GM19455 (cell line): ENCODE results near the gene RIF1.

ENCODE experiments used
- ATAC-seq: cut with Tn5 transposase; IDR thresholded peaks from one replicate; pipeline ENCODE4 v1.9.1; 2021; ENCODE audit not compliant: unreplicated experiment

The RIF1 gene, protein sequence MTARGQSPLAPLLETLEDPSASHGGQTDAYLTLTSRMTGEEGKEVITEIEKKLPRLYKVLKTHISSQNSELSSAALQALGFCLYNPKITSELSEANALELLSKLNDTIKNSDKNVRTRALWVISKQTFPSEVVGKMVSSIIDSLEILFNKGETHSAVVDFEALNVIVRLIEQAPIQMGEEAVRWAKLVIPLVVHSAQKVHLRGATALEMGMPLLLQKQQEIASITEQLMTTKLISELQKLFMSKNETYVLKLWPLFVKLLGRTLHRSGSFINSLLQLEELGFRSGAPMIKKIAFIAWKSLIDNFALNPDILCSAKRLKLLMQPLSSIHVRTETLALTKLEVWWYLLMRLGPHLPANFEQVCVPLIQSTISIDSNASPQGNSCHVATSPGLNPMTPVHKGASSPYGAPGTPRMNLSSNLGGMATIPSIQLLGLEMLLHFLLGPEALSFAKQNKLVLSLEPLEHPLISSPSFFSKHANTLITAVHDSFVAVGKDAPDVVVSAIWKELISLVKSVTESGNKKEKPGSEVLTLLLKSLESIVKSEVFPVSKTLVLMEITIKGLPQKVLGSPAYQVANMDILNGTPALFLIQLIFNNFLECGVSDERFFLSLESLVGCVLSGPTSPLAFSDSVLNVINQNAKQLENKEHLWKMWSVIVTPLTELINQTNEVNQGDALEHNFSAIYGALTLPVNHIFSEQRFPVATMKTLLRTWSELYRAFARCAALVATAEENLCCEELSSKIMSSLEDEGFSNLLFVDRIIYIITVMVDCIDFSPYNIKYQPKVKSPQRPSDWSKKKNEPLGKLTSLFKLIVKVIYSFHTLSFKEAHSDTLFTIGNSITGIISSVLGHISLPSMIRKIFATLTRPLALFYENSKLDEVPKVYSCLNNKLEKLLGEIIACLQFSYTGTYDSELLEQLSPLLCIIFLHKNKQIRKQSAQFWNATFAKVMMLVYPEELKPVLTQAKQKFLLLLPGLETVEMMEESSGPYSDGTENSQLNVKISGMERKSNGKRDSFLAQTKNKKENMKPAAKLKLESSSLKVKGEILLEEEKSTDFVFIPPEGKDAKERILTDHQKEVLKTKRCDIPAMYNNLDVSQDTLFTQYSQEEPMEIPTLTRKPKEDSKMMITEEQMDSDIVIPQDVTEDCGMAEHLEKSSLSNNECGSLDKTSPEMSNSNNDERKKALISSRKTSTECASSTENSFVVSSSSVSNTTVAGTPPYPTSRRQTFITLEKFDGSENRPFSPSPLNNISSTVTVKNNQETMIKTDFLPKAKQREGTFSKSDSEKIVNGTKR (N-terminal part only)

DNA sequence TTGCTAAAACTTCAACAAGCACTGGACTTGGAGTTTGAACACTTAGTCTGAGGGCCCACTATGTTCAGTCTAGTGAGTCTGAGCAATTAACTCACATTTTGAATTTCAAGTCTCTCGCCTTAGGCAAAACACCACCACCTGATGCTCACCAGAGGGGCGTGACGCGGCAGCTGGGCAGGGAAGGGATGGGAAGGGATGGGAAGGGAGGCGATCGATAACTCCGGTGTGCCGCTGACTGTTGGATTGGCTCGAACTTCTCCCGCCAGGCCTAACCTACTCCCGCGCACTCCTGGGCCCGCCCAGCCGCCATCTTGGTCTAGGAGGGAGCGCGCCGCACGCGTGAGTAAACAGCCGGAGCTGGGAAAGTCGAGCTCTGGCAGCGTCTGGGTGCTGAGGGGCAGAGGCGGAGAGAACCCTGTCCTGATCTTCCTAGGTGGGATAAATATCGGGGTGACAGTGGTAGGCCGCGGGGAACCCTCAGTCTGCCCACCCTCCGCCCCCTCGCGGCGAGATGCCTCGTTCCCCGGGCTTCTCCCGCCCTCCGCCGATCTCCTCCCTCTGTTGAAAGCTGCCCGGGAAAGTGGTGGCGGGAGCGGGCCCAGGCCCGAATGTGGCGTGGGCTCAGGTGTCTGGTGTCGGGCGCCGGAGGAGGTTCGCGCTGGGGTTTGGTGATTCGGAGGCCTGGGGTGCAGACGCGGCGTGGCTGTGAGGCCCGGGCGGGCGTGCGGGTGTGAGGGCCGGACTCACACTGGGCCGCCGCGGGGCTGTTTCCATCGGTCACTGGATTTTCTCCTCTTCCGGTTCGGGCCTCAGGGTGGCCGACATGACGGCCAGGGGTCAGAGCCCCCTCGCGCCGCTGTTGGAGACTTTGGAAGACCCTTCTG is at the start of gene RIF1:
RIF1 (plus strand) TSS at position 302 of the 884 bp plus-strand sequence; CDS start at position 824, 522 bp downstream.
- ATAC-seq, result peak; percentile 94

DNA sequence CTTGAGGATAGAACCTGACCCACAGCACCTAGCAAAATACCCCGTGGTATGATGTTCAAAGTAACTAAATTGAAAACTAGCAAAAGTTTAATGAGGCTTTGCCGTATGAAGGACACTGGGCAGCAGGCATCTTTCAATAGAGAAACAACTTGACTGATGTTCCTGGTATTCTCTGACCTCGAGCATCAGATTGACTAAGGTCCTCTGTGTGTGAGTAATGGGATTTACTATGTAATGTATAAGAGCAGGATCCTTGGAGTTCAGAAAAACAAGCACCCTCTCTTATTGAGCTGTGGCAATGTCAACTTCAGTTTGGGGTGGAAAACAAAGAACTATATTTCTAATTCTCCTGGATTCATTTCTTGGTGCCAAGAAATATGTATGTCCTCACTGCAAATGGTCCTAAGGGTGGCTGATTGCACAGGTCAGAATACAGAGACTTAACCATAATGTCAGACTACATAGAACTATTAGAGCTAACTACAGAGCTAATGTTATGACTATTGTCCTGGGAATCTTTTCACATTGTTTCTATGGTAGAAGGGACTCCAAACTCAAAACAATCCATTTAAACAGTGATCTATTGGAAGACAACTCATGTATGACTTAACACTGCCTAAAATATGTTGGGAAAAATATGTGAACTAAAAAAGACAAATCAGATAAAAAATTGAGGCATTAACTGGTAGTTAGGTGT is 47.9 kb upstream of the RIF1 start:
- no peak for ATAC-seq

DNA sequence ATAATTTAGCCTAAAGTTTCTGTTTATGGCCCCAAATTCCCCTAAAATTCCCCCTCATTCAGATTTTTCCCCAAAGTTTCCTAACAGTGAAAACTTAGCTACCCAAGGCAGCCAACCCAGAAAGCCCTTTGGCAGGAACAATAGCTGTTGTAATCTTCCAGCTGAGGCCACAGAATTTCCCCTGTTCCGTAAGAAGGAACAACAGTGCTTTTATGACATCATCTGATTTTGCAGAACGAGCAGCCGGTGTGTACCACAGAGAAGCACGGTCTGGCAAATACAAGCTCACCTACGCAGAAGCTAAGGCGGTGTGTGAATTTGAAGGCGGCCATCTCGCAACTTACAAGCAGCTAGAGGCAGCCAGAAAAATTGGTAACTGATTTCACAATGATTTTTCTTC is 46.0 kb upstream of the RIF1 start:
- ATAC-seq, result no peak

DNA sequence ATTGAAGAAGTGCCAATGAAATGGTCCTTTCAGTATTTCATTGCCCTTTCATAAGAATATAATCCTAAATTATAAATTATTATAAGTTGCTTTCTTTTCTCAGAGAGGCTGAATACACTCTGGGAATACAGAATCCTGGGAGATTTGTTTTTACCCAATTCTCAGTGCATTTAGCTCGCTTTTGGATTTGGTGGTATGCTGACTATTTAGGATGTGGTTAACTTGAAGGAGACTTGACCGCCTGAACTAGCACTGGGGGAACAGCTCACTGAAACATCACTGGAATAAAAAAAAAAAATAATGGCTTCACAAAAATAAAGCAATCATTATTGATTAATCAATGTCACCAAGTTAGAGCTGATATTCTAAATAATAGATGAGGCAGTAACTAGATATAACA is 42.1 kb upstream of the RIF1 start:
- no peak for ATAC-seq

DNA sequence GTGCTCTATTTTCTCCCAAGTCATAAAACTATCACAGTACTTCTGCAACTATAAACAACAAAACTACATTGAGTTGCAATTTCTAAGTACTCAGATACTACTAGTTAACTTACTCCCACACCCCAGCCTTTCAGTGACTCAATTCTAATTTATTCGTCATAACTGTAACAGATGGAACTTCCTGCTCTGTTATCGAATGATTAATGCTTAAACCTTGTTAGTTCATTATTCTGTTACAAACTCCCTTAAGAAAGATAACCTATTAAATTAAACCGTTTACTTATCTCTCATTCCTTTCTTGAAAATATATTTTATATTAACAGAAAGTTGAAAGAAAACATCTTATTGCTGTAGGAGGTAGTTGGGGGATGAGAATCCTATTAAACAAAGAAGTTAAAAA is 35.3 kb upstream of the RIF1 start:
- peak; percentile 79 for ATAC-seq

DNA sequence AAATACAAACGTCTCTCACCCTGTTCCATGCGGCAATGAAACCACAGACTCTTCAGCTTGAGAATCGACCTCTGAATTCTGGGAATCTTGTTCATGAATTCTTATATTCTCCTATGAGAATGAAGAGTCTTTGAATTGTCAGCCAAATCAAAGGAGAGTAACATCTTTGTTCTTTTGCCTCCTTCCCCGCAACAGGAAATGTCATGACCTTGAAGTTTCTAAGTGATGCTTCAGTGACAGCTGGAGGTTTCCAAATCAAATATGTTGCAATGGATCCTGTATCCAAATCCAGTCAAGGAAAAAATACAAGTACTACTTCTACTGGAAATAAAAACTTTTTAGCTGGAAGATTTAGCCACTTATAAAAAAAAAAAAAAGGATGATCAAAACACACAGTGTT is 30.5 kb upstream of the RIF1 start:
- no peak for ATAC-seq

DNA sequence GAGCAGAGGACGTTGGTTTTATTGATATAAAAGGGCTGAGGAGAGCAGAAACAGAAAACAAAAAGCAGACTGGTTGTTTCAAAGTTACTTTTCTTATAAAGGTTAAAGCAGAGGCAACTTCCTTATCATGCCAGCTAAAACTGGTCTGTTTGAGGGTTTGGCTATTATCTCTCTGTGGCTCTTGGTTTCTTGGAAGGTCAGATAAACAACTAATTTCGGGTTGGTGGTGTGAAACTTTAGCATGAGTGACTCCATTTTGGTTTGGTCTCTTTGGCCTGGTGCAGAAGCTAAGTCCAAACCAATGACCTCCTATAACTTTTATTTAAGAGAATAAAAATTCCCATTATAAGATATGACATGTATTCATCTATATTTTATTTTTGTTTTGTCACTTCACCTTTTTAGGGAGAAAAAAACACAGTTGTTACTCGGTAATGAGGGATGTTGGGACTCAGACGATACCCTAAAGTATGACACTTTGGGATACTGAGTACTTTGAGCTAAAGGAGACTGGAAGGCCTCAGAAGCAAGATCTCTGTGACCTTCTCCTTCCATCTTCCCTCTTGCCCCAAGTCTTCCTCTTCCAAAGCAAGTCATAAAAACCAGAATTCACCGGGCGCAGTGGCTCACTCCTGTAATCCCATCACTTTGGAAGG is 29.0 kb upstream of the RIF1 start:
- no peak for ATAC-seq

DNA sequence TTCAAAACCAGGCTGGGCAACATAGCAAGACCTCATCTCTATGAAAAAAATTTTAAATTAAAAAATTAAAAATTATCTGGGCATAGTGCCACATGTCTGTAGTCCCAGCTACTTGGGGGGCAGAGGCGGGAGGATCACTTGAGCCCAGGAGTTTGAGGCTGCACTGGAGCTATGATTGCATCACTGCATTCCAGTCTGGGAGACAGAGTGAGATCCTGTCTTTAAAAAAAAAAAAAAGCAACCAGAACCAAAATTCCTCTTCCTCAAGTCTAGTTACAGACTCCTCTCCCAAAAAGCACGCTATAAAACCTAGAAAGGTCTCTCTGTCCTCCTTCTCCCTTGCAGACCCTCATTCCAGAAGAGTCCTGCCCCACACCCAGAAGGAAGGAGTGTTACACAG is 28.4 kb upstream of the RIF1 start:
- no peak for ATAC-seq

DNA sequence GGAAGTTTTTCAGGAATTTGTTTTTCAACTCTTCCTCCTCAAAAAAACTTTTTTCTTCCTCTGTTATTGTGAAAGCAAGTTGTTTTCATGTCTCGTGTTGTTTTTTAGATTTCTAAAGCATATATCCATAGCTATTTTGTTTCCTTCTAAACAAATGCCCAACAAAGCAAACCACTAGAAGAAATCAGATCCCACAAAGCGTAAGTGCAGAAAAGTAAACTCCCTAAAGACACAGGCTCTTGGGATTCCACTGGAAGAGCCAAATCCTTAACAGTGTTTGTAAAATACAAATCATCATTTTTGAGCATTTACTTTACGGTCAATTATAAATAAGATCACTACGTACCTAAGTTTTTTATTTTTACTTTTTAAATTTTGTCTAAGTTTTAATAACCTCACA is 21.7 kb upstream of the RIF1 start:
- ATAC-seq, result no peak

DNA sequence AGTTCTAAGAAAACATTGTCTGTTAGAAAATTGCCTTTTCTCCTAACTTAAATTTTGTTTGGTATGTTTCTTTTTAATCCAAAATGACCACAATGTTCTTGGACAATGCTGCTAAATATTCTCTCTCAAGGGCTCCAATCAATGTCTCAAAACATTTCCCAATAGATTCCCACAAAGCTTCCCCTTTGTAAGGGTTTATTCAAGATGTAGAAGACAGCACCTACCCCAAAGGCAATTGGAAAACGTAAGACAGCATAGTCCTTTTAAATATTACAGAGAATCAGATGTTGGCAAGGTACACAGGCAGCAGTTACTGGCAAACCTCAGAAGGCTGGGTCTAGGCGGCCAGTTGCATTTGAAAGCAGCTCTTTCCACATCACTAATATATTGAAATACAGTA is 18.3 kb upstream of the RIF1 start:
- ATAC-seq, result no peak

DNA sequence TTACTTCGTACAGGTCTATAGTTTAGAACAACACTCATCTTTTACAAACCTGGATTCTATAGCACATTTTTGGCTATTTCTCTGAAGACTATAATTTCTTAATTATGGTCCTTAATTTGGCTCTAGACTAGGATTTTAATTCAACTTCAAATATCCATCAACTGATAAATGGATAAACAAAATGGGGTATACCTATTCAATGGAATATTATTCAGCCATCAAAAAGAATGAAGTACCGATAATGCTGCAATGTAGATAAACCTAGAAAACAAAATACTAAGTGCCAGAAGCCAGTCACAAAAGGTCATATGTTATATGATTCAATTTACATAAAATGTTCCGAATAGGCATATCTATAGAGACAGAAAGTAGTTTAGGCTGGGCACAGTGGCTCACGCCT is 15.2 kb upstream of the RIF1 start:
- no peak for ATAC-seq

DNA sequence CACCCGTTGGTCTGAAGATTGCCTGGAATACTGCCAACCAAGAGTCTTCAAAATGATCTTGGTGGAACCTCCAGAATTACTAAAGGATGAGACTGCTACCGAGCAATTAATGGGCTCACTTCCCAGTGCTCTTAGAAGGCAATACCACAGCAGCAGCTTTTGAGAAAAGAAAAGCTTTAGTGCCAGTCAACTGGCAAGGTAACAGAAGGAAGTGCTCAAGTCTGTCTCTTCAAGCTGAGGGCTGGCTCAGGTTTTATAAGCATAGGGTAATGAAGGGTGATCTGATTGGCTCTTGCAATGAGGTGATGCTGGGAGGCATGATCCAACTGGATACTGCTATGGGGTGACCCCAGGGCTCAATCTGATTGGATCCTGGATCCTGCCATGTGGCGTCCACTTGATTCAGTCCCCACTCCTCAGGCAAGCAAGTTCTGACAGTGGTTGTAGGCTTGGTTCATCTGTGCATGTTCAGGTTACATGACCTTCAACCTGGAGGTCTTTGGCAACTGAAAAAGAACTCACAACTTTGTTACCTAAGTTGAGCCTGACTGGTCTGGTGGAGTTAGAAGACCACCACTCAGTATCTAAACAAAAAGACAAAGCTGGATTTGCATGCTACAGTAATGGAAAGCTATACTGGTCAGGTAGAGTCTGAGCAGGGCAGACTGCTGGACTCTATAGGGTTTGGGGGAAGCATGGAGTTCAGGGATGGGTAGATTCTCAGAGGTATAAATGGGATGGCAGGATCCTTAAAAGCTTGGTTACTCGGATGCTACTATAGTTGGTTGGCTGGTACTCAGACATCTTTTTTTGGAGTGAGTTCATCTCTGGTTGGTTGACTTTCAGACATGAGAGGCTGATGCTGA is 14.0 kb upstream of the RIF1 start:
- ATAC-seq, result no peak

DNA sequence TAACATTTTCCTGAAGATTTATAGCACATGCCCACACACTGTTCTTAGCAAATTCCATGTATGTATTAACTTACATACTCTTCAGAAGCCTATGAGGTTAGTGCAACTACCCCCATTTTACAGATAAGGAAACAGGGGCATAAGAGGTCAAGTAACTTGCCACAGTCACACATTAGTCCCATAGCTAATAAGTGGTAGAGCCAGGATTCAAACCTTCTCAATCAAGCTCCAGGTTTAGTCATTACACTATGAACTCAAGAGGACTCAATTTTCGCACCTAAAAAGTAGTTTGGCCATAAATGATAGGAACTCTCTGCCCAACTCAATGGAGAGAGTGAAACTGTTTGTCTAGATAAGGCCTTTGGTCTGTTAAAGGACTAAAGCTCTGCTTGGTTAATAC is 9.7 kb upstream of the RIF1 start:
- no peak for ATAC-seq

DNA sequence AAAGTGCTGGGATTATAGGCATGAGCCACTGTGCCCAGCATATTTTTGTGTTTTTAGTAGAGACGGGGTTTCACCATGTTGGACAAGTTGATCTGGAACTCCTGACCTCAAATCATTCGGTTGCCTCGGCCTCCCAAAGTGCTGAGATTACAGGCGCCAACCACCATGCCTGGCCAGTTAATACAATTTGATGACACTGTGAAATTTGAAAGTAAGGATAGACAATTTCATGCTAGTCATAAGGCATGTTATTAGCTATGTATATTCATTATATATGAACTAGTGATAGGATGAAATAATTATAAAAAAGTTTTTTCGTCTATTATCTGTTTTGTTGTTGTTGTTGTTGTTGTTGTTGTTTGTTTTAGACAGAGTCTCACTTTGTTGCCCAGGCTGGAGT is 8.6 kb upstream of the RIF1 start:
- no peak for ATAC-seq

DNA sequence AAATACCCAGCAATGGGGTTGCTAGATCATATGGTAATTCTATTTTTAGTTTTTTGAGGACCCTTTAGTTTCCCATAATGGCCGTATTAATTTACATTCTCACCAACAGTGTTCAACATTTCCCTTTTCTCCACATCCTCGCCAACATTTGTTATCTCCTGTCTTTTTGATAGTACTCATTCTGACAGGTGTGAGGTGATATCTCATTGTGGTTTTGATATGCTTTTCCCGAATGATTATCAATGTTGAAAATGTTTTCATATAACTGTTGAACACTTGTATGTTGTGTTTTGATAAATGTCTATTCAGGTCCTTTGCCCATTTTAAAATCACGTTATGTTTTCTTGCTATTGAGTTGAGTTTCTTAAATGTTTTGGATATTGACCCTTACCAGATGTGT is 5.8 kb upstream of the RIF1 start:
- no peak for ATAC-seq

DNA sequence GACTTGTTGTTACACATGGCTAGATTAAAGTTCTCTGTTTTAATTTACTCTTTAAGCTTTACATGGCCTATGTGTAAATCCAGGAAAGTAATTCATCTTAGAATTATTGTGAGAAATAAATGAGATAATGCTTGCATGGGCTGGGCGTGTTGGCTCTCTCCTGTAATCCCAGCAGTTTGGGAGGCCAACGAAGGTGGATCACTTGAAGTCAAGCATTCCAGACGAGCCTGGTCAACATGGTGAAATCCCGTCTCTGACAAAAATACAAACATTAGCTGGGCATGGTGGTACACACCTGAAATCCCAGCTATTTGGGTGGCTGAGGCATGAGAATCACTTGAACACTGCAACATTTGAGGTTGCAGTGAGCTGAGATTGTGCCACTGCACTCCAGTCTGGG is 4.3 kb upstream of the RIF1 start:
- ATAC-seq, result no peak

DNA sequence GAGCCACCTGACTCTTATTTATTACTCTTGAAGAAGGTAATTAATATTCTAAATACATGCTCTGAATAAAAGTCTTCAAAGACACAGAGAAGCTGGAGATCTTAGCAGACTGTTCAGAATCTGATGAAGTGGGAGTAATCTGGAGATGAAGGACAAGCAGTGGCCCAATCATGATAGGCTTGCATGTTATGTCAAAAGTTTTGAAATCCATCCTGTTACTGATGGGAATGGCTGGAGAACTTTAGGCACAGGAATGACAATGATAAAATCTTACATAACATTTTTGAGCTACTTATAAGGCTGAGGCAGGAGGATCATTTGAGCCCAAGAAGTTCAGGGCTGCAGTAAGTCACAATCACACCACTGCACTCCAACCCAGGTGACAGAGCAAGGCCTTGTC is 2.4 kb upstream of the RIF1 start:
- no peak for ATAC-seq
